Activated B cell treated with CpG ODN at 0.5 μM for 24 hours (primary cell): ENCODE measurements around the gene ARHGAP42. TPM values are rescaled to one million over a fixed set of nuclear protein-coding genes. Genes with fewer than 3 reads are reported as not detected.

Experiments
- ATAC-seq: fragments of 200-7000 bp; cut with Tn5 transposase; one replicate; pipeline ENCODE4 v1.10.0; 2021; ENCODE audit warnings: low read depth, mild to moderate bottlenecking, moderate library complexity
- CTCF ChIA-PET: fragments of 350-600 bp; sonication (Branson Sonifier 250); formaldehyde crosslinking; loops from one replicate; lab custom pipeline; 2021; ENCODE audit warnings: antibody characterized with exemption; lab: Charles Lee
- POLR2A ChIA-PET: fragments of 350-600 bp; sonication (Branson Sonifier 250); formaldehyde crosslinking; loops from one replicate; lab custom pipeline; 2021; ENCODE audit warnings: antibody characterized with exemption; lab: Charles Lee
- DNase-seq: peaks from one replicate; pipeline ENCODE4 v3.0.0; 2022
- H3K27ac Mint-ChIP-seq: one replicate; pipeline ENCODE4 v1.8.0; 2020; ENCODE audit warnings: mixed read lengths
- H3K27me3 Mint-ChIP-seq: one replicate; pipeline ENCODE4 v1.8.0; 2021; ENCODE audit warnings: mixed read lengths
- H3K36me3 Mint-ChIP-seq: one replicate; pipeline ENCODE4 v1.8.0; 2021; ENCODE audit warnings: low read depth, mixed read lengths
- H3K4me1 Mint-ChIP-seq: one replicate; pipeline ENCODE4 v1.8.0; 2021; ENCODE audit warnings: mixed read lengths
- H3K4me3 Mint-ChIP-seq: one replicate; pipeline ENCODE4 v1.8.0; 2020; ENCODE audit warnings: mild to moderate bottlenecking, mixed read lengths
- H3K9me3 Mint-ChIP-seq: one replicate; pipeline ENCODE4 v1.8.0; 2020; ENCODE audit warnings: mixed read lengths
- CTCF ChIP-seq: fragments of 200-600 bp; IDR thresholded peaks from one replicate; pipeline ENCODE4 v1.8.0; 2022; ENCODE audit warnings: antibody characterized with exemption, mild to moderate bottlenecking
- intact Hi-C: fragments of 100-400 bp; cut with micrococcal nuclease; formaldehyde crosslinking; loops from one replicate; pipeline ENCODE4 v1.15.1; 2024
- total RNA-seq: library from RNA; stranded (reverse); gene quantifications from 2 replicates; pipeline ENCODE4 v1.2.3, GENCODE V29; 2022

Gene ARHGAP42
- total RNA-seq, 1 donor from 2014 or later: 4.9 TPM

GRCh38 chr11:100761841-100762240, 74.8 kb downstream of the ARHGAP42 start:
- peaks cover 2% of the 10 kb centered on the region for H3K4me1 Mint-ChIP-seq
- CTCF ChIA-PET: no interaction called here
- H3K27me3 Mint-ChIP-seq: no peaks in the 10 kb centered on the region

GRCh38 chr11:100766764-100767163, 79.7 kb downstream of the ARHGAP42 start:
- ATAC-seq: no peak
- intact Hi-C loops: no loop called here
- POLR2A ChIA-PET: no interaction called here
- Mint-ChIP-seq H3K4me1 (peaks cover 2% of the 10 kb centered on the region), H3K36me3 (peaks cover 1% of the 10 kb centered on the region), H3K27ac (no peak overlapping the region), H3K9me3 (no peaks in the 10 kb centered on the region), H3K4me3 (no peak overlapping the region), H3K27me3 (no peaks in the 10 kb centered on the region)
- CTCF ChIA-PET: interaction anchor here (0.5 to 0.6 kb wide), 2 partner anchors 9 to 189 kb away, joined by 3 to 4 read pairs; no protein-coding TSS in a partner anchor
- DNase-seq: no peak
- no peak for TF ChIP-seq CTCF

More at GRCh38 chr11:100761841-100762240, 74.8 kb downstream of the ARHGAP42 start:
- ATAC-seq (no peak), DNase-seq (no peak)
- POLR2A ChIA-PET: no interaction called here
- TF ChIP-seq CTCF: no peak
- H3K36me3 Mint-ChIP-seq: no peaks in the 10 kb centered on the region
- H3K27ac Mint-ChIP-seq: no peak overlapping the region
- intact Hi-C loops: no loop called here
- no peak overlapping the region for H3K4me3 Mint-ChIP-seq
- H3K9me3 Mint-ChIP-seq: no peaks in the 10 kb centered on the region

GRCh38 chr11:100769165-100769564, 82.1 kb downstream of the ARHGAP42 start:
- no peaks in the 10 kb centered on the region for H3K27me3 Mint-ChIP-seq
- DNase-seq (no peak), ATAC-seq (no peak)
- ChIA-PET POLR2A (no interaction called here), CTCF (no interaction called here)
- peaks cover 9% of the 10 kb centered on the region for H3K36me3 Mint-ChIP-seq
- no peaks in the 10 kb centered on the region for H3K9me3 Mint-ChIP-seq
- H3K4me3 Mint-ChIP-seq: no peak overlapping the region
- intact Hi-C loops: no loop called here
- no peaks in the 10 kb centered on the region for H3K4me1 Mint-ChIP-seq
- no peak for TF ChIP-seq CTCF
- no peak overlapping the region for H3K27ac Mint-ChIP-seq

- Mint-ChIP-seq H3K27ac (no peak overlapping the region), H3K4me1 (no peaks in the 10 kb centered on the region)
- POLR2A ChIA-PET: no interaction called here
Measured at GRCh38 chr11:100769617-100770016, 82.5 kb downstream of the ARHGAP42 start.

GRCh38 chr11:100774132-100774531, 87.0 kb downstream of the ARHGAP42 start:
- no peaks in the 10 kb centered on the region for H3K27me3 Mint-ChIP-seq
- no peaks in the 10 kb centered on the region for H3K9me3 Mint-ChIP-seq
- H3K4me3 Mint-ChIP-seq: no peak overlapping the region
- intact Hi-C loops: no loop called here
- H3K36me3 Mint-ChIP-seq: peaks cover 13% of the 10 kb centered on the region
- ATAC-seq (no peak), DNase-seq (no peak)
- no peak for TF ChIP-seq CTCF
- POLR2A ChIA-PET: no interaction called here
- CTCF ChIA-PET: no interaction called here
- H3K4me1 Mint-ChIP-seq: peaks cover 3% of the 10 kb centered on the region
- no peak overlapping the region for H3K27ac Mint-ChIP-seq

More at GRCh38 chr11:100769617-100770016, 82.5 kb downstream of the ARHGAP42 start:
- Mint-ChIP-seq H3K4me3 (no peak overlapping the region), H3K27me3 (no peaks in the 10 kb centered on the region), H3K36me3 (peaks cover 11% of the 10 kb centered on the region), H3K9me3 (no peaks in the 10 kb centered on the region)
- CTCF ChIA-PET: no interaction called here
- ATAC-seq (no peak), DNase-seq (no peak)
- no peak for TF ChIP-seq CTCF
- intact Hi-C loops: no loop called here
